Measurements from ENCODE around the gene USP4.
"Not testable (repeated sequence)": the region's sequence is repeated elsewhere in the genome, so short reads cannot be mapped to it uniquely, and the experiment has no call there.

The USP4 gene

DNA sequence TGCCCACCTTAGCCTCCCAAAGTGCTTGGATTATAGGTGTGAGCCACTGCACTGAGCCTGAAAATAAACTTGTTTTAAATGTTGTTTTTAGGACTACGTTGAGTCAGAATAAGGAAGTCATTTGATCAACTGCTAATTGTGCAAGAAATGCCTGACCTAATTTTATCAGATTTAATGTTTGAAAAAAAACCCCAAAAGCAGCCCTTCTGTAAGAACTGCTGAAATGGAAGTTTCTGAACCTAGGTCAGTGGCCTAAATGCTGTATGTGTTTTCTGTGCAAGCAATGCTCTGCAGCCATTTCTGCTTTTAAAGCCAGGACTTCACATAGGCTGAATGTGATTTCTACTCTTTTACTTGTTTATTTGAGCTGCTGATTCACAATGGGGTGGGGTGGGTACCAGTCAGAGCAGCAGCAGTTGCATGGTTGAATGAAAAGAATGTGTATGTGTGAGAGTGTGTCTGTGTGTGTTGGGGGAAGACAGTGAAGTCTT, 11.7 kb upstream of the USP4 start:
- no peak for DNase-seq

- DNase-seq, result no peak
Measured at GRCh38 chr3:49349348-49350114, 9.7 kb upstream of the USP4 start.

GRCh38 chr3:49348361-49348760, 8.5 kb upstream of the USP4 start:
- DNase-seq, result not testable (repeated sequence)

DNA sequence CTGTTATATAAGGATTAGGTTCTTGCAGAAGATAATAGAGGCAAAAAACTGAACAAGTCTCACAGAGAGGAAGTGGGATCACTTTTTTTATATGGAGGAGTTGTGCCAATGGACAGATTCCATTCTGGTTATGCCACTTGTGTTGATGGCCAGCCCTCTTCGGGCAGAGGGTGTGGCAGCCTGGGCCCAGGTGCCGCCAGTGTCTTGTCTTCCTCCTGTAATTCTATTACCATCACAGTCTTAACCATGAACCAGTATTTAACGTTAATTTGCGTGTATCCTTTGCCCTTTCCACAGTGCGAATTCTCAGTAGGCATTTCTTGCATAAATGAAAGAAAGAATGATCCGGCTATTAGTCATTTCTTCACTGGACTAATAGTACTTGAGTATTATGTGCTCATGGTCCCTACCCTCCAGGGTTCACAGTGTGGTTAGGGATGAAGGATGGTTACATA, 7.0 kb upstream of the USP4 start:
- DNase-seq, result no peak

- DNase-seq, result no peak
Measured at GRCh38 chr3:49343163-49343562, 3.3 kb upstream of the USP4 start.

DNA sequence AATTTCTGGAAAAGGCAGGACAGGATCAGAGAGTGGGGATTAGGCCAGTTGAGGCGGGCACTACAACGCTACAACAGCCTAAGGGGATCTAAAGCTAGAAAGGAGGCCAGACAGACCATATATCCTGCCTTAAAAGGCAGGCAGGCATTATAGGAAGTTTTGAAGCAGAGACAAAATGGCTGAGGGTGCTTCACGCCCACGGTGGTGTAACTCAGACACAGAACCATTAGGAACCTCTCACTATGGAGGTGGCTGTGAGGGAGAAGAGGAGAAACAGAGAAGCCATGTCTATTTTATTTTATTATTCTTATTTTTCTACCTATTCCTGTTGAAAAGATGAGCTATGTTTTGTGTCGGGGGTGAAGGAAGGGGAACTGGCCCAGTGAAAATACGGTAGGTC, 2.1 kb upstream of the USP4 start:
- no peak for DNase-seq

DNA sequence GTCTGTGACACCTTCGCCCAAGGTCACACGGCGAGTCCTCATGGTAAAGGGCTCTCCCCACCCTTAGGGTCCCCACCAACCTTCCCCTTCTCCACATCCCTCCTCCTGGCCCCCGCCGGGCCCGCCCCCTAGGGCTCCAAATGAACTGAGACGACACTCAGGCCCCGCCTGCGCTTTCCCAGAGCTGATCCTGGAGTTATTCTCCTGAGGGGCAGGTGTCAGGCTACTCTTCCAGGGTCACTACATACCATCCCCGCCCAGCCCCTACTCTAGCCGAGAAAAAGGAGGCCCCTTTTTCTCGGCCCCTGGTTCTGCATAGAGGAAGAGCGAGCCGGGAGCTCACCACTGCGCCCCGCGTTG, 292 bp downstream of the USP4 start:
- no peak for DNase-seq

DNA sequence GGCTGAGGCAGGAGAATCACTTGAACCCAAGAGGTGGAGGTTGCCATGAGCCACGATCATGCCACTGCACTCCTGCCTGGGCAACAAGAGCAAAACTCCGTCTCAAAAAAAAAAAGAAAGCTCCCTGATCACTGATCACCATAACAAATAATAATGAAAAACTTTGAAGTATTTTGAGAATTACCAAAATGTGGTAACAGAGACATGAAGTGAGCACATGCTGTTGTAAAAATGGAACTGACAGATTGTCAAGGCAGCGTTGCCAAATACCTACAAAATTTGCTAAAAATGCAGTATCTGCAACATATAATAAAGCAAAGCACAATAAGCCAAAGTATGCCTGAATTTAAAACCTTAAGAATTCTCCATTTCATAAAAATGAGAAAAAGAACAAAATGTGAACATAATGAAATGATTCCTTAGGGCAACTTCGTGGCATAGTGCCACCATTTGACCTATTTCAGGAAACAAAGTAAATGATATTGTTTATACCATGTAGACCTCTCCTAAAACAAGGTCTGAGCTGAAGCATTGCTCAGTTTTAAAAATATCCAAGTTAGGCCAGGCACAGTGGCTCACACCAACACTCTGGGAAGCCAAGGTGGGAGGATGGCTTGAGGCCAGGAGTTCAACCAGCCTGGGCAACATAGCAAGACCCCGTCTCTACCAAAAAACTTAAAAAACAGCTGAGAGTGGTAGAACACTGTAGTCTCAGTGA, 5.8 kb downstream of the USP4 start:
- DNase-seq, result no peak

GRCh38 chr3:49333091-49333490, 6.8 kb downstream of the USP4 start:
- DNase-seq, result peak; percentile 25

GRCh38 chr3:49329186-49329585, 10.7 kb downstream of the USP4 start:
- DNase-seq, result no peak

- not testable (repeated sequence) for DNase-seq
Measured at GRCh38 chr3:49328350-49328749, 11.5 kb downstream of the USP4 start.

- DNase-seq, result no peak
Measured at GRCh38 chr3:49327485-49327884, 12.4 kb downstream of the USP4 start.

DNA sequence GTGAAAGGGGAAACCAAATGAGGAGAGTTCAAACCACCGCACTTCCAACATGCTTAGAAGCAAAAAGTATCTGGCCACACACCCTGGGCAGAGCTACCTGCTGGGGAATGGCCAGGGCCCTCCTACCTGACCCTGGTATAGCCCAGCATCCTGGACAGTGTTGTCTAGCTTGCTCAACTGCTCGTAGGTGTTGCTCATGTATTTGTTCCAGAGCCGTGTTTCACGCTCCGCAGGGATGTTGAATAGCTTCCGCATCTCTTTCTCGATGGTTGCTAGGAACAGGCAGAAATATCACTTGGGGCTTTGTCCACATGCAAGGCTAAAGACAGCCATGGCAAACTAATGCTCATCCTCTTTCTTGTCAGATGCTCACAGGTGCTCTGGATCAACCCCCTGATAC, 15.1 kb downstream of the USP4 start:
- no peak for DNase-seq

DNA sequence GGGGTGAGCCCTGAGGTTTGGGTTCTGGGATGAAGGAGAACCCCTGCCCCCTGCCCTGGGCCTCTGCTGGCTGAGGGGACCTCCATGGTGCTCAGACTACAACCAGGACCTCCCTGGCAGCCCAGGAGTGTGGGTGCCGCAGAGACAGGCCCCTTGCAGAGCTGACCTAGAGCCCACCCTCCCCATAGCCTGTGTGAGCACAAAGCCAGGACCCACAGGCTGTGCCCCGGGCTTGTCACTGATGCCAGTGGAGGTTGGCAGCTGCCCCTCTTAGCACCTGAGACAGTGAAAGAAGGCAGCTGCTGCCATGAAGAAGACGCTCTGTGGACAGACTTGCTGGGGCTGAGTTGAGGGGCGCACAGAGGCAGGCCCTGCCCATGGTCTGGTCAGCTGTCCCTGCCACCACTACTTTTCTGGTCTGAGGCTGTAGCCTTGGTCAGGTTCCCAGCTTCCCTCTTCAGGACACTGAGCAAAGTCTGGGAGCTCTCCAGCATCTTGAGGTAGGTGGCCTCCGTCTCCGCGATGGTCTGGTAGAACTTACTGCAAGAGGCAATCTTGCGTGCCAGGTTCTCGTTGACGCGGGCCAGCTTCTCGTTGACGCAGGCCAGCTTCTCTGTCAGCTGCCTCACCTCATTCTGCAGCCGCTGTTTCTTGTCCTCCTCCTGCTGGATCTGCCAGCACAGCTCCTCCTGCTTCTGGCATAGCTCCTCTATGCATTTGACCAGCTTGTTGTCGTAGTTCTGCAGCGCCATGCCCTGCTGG, 23.0 kb downstream of the USP4 start:
- no peak for DNase-seq

DNA sequence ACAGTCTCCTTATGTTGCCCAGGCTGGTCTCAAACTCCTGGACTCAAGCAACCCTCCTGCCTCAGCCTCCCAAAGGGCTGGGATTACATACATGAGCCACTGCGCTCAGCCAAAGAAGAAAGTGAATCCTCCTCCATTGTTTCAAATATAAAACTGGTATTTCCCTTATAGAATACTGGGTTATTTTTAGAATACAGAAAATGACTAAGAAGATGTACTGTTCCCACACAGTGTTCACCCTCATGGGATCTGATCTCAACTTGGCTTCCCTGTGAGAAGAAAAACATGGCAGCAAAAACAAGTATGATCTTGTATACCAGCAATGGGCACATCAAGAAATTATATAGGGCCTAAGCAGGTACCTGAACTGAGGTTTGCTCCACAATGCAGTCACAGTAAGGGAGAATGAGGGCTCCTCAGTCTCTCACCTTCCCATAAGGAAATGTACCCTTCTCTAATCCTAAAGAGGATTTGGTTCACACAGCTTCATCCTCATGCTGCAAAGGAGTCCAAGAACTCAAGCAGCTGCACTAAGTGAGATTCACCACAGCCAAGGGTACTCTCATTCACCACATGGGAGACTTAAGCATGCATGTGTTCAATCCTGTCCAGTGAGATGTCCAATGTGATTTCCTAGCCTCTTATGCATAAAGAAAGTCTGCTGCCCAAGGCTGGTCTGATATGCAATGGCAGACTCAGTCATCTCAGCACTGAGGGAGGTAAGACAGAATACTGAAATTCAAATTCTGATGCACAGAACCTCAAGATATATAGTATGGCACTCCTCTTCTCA, 25.8 kb downstream of the USP4 start:
- DNase-seq, result no peak

DNA sequence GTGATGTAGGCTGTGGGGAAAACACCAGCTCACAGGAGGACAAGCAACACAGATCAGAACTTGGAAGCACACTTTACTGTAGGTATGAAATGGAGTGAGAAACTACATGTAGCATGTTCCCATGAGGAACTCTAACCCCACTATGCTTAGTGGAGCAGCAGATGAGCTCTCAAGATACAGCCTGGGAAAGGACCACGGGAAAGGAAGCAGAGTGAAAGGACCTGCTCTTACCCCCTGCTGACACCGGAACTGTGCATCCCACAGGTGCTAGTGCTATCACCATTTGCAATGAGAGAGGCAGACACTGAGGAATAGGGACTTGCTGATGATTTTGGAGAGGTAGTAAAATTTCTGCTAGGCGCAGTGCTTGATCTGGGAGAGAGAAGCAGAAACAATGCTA, 28.6 kb downstream of the USP4 start:
- DNase-seq, result no peak

DNA sequence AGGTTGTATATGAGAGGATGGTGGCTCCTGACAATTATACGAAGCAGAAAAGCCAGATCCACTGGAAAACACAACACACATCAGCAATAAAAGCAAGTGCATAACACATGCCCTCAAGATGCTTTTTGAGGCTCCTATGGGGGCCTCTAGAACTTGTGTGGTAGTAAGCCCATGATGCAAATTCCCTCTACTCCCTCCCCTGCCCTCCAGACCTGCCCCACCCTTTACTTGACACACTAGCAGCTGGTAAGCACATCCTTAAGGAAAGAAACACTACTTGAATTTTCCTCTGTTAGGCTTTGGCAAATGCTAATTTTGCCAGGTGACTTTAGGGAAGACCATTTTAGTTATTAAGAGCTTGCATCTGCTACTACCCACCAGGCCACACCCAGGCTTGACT, 29.2 kb downstream of the USP4 start:
- DNase-seq, result no peak

DNA sequence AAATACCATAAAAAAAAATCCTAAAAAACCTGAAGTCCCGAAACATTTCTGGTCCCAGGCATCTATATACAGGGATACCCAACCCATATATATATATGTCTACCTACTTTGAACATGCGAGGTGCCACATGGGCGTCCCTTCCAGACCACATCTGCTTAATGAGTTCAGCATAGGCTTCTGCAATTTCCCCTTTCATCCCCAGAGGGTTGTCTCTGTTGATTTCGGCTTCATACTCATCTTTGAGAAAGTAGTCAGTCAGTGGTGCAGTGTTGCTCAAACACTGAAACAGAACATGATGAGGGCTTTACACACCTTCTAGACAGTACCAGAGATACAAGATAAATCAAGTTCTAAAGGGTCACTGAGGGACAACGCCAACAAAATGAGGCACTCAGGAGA, 34.2 kb downstream of the USP4 start:
- DNase-seq, result no peak

DNA sequence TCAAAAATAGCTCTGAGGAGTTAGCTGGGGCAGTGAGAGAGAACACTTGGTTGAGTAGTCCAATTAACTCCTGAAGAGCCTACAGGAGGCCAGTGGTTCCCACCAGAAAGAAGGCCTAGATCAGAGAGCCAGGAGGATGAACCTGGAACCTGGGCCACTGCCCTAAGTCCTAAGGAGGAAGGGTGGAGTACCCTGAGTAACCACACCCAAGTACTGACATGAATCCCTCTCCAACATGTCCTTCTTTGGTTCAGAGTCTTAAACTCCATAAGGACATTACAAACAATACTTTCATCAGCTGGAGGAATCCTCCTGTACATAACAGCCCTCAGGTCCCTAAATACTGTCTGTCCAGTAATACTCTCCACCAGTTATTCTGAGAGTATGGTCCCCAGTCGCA, 37.2 kb downstream of the USP4 start:
- DNase-seq, result no peak

- DNase-seq, result no peak
Measured at GRCh38 chr3:49300595-49300994, 39.3 kb downstream of the USP4 start.

DNA sequence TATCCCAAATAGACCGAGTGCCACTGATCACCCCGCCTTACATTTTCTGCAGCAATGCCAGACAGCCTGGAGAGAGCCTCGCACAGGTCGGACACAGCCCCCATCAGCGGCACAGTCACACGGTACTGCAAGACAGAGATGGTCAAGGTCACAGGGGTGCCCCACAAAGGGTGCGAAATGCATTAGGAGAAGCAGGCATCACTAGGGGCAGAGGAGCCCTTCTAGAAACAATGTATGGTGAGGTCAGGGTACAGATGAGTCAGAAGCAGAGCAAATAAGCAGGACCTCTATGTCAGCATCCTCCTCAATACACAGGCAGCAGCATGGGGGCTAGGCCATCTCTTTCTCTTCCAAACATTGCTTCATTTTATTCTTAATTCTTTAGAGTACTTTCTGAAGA, 41.3 kb downstream of the USP4 start:
- DNase-seq, result no peak

GRCh38 chr3:49296781-49297411, 43.0 kb downstream of the USP4 start:
- DNase-seq, result no peak
